ENCODE results near the gene MLH3. TPM values are rescaled to one million over a fixed set of nuclear protein-coding genes. Genes with fewer than 3 reads are reported as not detected.

The MLH3 gene
- total RNA-seq, 1 donor from 2014 or later: 18.2 TPM

DNA sequence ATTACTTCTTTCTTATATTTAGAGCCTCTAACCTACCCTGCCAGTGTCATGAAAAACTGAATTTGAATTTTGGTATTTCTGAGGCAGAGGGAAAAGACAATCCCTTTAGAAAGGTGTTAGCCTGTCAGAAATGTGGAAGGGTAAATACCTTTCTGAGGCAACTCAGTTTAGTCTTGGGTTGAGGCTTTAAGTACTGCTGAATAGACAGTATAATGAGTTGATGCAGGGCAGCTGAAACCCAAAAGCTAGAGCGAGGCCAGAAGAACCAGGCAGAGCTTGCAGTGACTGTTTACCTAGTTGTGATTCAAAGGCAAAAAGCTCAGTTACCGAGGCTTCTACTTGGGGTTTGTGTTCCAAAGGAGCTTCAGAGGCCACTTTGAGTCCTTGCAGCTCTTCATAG is 36.9 kb upstream of the MLH3 start:
- Histone ChIP-seq H3K27me3 (ENCODE audit: low read depth) (no peaks in the 10 kb centered on the region), H3K36me3 (peaks cover 98% of the 10 kb centered on the region), H3K4me1 (no peaks in the 10 kb centered on the region), H3K9me3 (replicated peaks) (no peaks in the 10 kb centered on the region), H3K4me3 (no peak overlapping the region), H3K27ac (replicated peaks) (no peak overlapping the region)
- no peak for TF ChIP-seq CTCF (IDR thresholded peaks at IDR 0.05; ENCODE audit: borderline replicate concordance)
- DNase-seq: no peak
- intact Hi-C loops (cut with micrococcal nuclease): loop anchor here (10.0 kb wide), 1 partner anchor 173 kb away; no protein-coding TSS in a partner anchor

DNA sequence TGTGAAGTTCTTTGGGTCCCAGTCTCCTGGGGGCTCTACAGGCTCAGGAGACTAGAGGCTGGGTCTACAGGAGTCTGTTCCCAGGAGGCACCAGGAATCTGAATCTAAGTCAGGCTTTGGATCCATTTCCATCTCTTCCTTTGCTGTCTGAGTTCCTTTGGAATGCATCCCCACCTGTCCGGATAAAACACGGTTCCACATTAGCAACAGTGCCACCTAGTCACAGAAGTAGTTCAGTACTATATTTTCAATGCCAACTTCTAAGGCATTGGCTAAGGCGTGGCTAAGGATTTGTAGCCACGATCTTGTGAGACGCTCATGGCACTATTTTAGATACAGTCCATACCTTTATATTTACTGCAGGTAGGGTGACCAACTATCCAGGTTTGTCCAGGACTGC is 33.2 kb upstream of the MLH3 start:
- peaks cover 17% of the 10 kb centered on the region for H3K4me1 ChIP-seq
- no peak for DNase-seq
- peaks cover 62% of the 10 kb centered on the region for H3K36me3 ChIP-seq
- H3K27me3 ChIP-seq (ENCODE audit: low read depth): no peaks in the 10 kb centered on the region
- TF ChIP-seq CTCF (IDR thresholded peaks at IDR 0.05; ENCODE audit: borderline replicate concordance): peak; percentile 26
- H3K9me3 ChIP-seq (replicated peaks): no peaks in the 10 kb centered on the region
- H3K4me3 ChIP-seq: no peak overlapping the region
- H3K27ac ChIP-seq (replicated peaks): no peak overlapping the region
- intact Hi-C loops (cut with micrococcal nuclease): loop anchor here (10.0 kb wide), 1 partner anchor 170 kb away; no protein-coding TSS in a partner anchor

GRCh38 chr14:75083271-75083670 is 32.0 kb upstream of the MLH3 start:
- no peak for DNase-seq
- H3K4me3 ChIP-seq: no peak overlapping the region
- no peak overlapping the region for H3K27ac ChIP-seq (replicated peaks)
- no peaks in the 10 kb centered on the region for H3K27me3 ChIP-seq (ENCODE audit: low read depth)
- peaks cover 52% of the 10 kb centered on the region for H3K36me3 ChIP-seq
- H3K9me3 ChIP-seq (replicated peaks): no peaks in the 10 kb centered on the region
- peaks cover 17% of the 10 kb centered on the region for H3K4me1 ChIP-seq
- intact Hi-C loops (cut with micrococcal nuclease): loop anchor here (10.0 kb wide), 1 partner anchor 168 kb away; no protein-coding TSS in a partner anchor
- no peak for TF ChIP-seq CTCF (IDR thresholded peaks at IDR 0.05; ENCODE audit: borderline replicate concordance)

DNA sequence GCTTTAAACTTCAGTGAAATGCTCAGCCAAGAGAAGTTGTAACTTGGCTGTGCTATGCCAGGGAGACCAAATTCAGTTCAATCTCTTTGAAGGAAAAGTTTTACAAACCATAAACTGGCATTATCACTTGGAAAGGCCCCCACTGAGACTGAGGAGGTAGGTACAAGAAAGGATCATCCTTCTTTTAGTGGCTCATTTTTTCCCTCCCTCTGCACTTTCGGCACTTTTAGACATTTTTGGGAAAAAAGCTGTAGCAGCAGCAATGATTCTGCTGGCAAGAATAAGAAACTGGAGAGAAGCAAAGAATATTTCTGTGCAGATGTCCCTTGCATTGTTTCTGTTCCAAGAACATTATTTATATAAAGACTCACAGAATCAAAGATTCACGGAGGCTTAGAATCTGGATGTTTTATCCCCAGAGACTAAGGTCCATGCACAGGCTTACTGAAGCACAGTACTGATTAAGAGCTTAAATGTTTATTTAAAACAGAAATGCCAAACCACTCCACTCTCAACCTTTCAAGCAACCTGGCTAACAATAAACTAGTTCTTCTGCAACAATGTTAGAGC is 30.5 kb upstream of the MLH3 start:
- DNase-seq: no peak
- Histone ChIP-seq H3K27me3 (ENCODE audit: low read depth) (no peaks in the 10 kb centered on the region), H3K27ac (replicated peaks) (peak overlapping the region; percentile 55), H3K9me3 (replicated peaks) (no peaks in the 10 kb centered on the region), H3K4me1 (peaks cover 17% of the 10 kb centered on the region), H3K4me3 (no peak overlapping the region), H3K36me3 (peaks cover 45% of the 10 kb centered on the region)
- intact Hi-C loops (cut with micrococcal nuclease): loop anchor here (10.0 kb wide), 1 partner anchor 167 kb away; no protein-coding TSS in a partner anchor
- no peak for TF ChIP-seq CTCF (IDR thresholded peaks at IDR 0.05; ENCODE audit: borderline replicate concordance)

GRCh38 chr14:75079521-75079920 is 28.3 kb upstream of the MLH3 start:
- no peak overlapping the region for H3K4me3 ChIP-seq
- peak overlapping the region; percentile 9 for H3K27ac ChIP-seq (replicated peaks)
- no peak for TF ChIP-seq CTCF (IDR thresholded peaks at IDR 0.05; ENCODE audit: borderline replicate concordance)
- no peaks in the 10 kb centered on the region for H3K27me3 ChIP-seq (ENCODE audit: low read depth)
- H3K9me3 ChIP-seq (replicated peaks): no peaks in the 10 kb centered on the region
- DNase-seq: no peak
- H3K4me1 ChIP-seq: peaks cover 17% of the 10 kb centered on the region
- peaks cover 23% of the 10 kb centered on the region for H3K36me3 ChIP-seq
- intact Hi-C loops (cut with micrococcal nuclease): no loop called here
